MG63 (cell line): ENCODE measurements around the gene HGS. TPM values are rescaled to one million over a fixed set of nuclear protein-coding genes. Genes with fewer than 3 reads are reported as not detected.
"Not testable (repeated sequence)": the region's sequence is repeated elsewhere in the genome, so short reads cannot be mapped to it uniquely, and the experiment has no call there.

Experiments
- DNase-seq: peaks from one replicate; pipeline ENCODE4 v3.0.0-alpha.2; 2020
- H3K27me3 ChIP-seq: fragments of 250-450 bp; sonication (Bioruptor Pico); 2 replicates; pipeline ENCODE4 v1.5.1; 2020; ENCODE audit warnings: mild to moderate bottlenecking, moderate library complexity
- H3K36me3 ChIP-seq: fragments of 250-450 bp; sonication (Bioruptor Pico); 2 replicates; pipeline ENCODE4 v1.5.1; 2020; ENCODE audit warnings: mild to moderate bottlenecking, moderate library complexity
- H3K4me3 ChIP-seq: fragments of 250-450 bp; sonication (Bioruptor Pico); 2 replicates; pipeline ENCODE4 v1.5.1; 2020; ENCODE audit warnings: mild to moderate bottlenecking, moderate library complexity
- H3K9me3 ChIP-seq: fragments of 250-450 bp; sonication (Bioruptor Pico); 2 replicates; pipeline ENCODE4 v1.5.1; 2020; ENCODE audit warnings: mild to moderate bottlenecking, moderate library complexity
- total RNA-seq: library from RNA; depleted of rRNA; stranded (reverse); fragments of >200 nt; shearing (Covaris generic); gene quantifications from 2 replicates; pipeline ENCODE4 v1.2.3, GENCODE V29; 2014; ENCODE audit warnings: low replicate concordance; rRNA removed

HGS gene
- total RNA-seq, 1 experiment from 2014 or later, result 116 TPM

- DNase-seq, H3K4me3 ChIP-seq, H3K36me3 ChIP-seq, H3K27me3 ChIP-seq, H3K9me3 ChIP-seq: not testable (repeated sequence)
Observed at GRCh38 chr17:81739593-81739992, 55.8 kb downstream of the HGS start.

- no peaks in the 10 kb centered on the region for H3K9me3 ChIP-seq
- H3K4me3 ChIP-seq, result no peak overlapping the region
- H3K36me3 ChIP-seq, result no peaks in the 10 kb centered on the region
- no peaks in the 10 kb centered on the region for H3K27me3 ChIP-seq
- no peak for DNase-seq
Observed at GRCh38 chr17:81740395-81740961, 56.7 kb downstream of the HGS start.

- no peaks in the 10 kb centered on the region for H3K9me3 ChIP-seq
- H3K36me3 ChIP-seq, result no peaks in the 10 kb centered on the region
- H3K4me3 ChIP-seq, result no peak overlapping the region
- H3K27me3 ChIP-seq, result no peaks in the 10 kb centered on the region
- DNase-seq, result no peak
Observed at GRCh38 chr17:81741049-81741593, 57.3 kb downstream of the HGS start.

- Histone ChIP-seq H3K36me3 (no peaks in the 10 kb centered on the region), H3K9me3 (no peaks in the 10 kb centered on the region), H3K4me3 (no peak overlapping the region), H3K27me3 (no peaks in the 10 kb centered on the region)
- peak; percentile 26 for DNase-seq
Observed at GRCh38 chr17:81741594-81742452, 58.0 kb downstream of the HGS start.

Other genes starting within 250 kb of the HGS start
- 5,061 and 6,321 TPM in 2 replicates for gene ACTG1, start 171.2 kb upstream of the HGS start, total RNA-seq
- 0.12 TPM in 1 of 2 replicates, not detected in the other for gene FSCN2, start 155.6 kb upstream of the HGS start, total RNA-seq
- gene FAAP100, start 131.7 kb upstream of the HGS start, total RNA-seq, result 25.6 and 41.7 TPM in 2 replicates
- 109 and 157 TPM in 2 replicates for gene NPLOC4, start 46.9 kb upstream of the HGS start, total RNA-seq
- gene TSPAN10, start 46.8 kb upstream of the HGS start, total RNA-seq, result 2.6 and 3.7 TPM in 2 replicates
- not detected in 2 replicates for gene PDE6G, start 27.5 kb upstream of the HGS start, total RNA-seq
- 61.1 and 64.7 TPM in 2 replicates for gene OXLD1, start 17.4 kb upstream of the HGS start, total RNA-seq
- gene CCDC137, start 17.3 kb upstream of the HGS start, total RNA-seq, result 55.2 and 133 TPM in 2 replicates
- gene ARL16, start 214 bp upstream of the HGS start, total RNA-seq, result 35.0 and 47.8 TPM in 2 replicates
- 146 and 225 TPM in 2 replicates for gene MRPL12, start 19.4 kb downstream of the HGS start, total RNA-seq
- gene SLC25A10, start 28.3 kb downstream of the HGS start, total RNA-seq, result 51.4 and 77.6 TPM in 2 replicates
- not detected in 2 replicates for gene GCGR, start 120.1 kb downstream of the HGS start, total RNA-seq
- 73.2 and 83.7 TPM in 2 replicates for gene MCRIP1, start 149.3 kb downstream of the HGS start, total RNA-seq
- gene PPP1R27, start 151.0 kb downstream of the HGS start, total RNA-seq, result not detected in 2 replicates
- 531 and 798 TPM in 2 replicates for gene P4HB, start 176.5 kb downstream of the HGS start, total RNA-seq
- 114 and 185 TPM in 2 replicates for gene ARHGDIA, start 187.3 kb downstream of the HGS start, total RNA-seq
- gene ALYREF, start 207.6 kb downstream of the HGS start, total RNA-seq, result 313 and 425 TPM in 2 replicates
- 161 and 303 TPM in 2 replicates for gene ANAPC11, start 207.7 kb downstream of the HGS start, total RNA-seq
- 1.3 and 2.5 TPM in 2 replicates for gene NPB, start 218.2 kb downstream of the HGS start, total RNA-seq
- gene PCYT2, start 227.4 kb downstream of the HGS start, total RNA-seq, result 24.6 and 47.0 TPM in 2 replicates
- 22.1 and 25.9 TPM in 2 replicates for gene SIRT7, start 234.2 kb downstream of the HGS start, total RNA-seq
- 11.8 and 14.9 TPM in 2 replicates for gene MAFG, start 243.7 kb downstream of the HGS start, total RNA-seq